HG03045 (cell line): Measurements from ENCODE around the gene CEMIP.
"Not testable (repeated sequence)": the region's sequence is repeated elsewhere in the genome, so short reads cannot be mapped to it uniquely, and the experiment has no call there.

ENCODE experiments used
- ATAC-seq: cut with Tn5 transposase; IDR thresholded peaks from one replicate; pipeline ENCODE4 v1.9.1; 2021; ENCODE audit warnings: mild to moderate bottlenecking, moderate library complexity; ENCODE audit not compliant: unreplicated experiment

Gene CEMIP

GRCh38 chr15:80945605-80946004, 166.4 kb downstream of the CEMIP start:
- no peak for ATAC-seq

DNA sequence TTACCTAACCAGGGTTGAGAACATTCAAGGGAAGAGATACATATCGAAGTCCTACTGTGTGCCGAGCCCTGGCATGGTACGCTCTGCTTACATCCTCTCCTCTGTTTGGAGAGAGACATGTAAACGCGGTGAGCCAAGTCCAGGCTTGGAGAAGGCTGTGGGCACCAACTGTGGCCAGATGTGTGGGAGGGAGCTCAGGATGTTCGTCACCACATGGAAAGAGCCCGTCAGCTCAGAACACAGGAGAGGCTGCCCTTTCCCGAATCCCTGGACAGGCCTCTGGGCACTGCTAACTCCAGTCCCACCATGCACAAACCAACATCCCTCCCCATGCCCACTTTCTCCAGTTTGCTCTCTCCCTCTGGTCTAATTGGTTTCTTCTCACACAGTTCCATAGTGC, 167.4 kb downstream of the CEMIP start:
- no peak for ATAC-seq

GRCh38 chr15:80948651-80949292, 169.6 kb downstream of the CEMIP start:
- ATAC-seq: no peak

- no peak for ATAC-seq
These were observed 170.6 kb downstream of the CEMIP start for GRCh38 chr15:80949756-80950155.

DNA sequence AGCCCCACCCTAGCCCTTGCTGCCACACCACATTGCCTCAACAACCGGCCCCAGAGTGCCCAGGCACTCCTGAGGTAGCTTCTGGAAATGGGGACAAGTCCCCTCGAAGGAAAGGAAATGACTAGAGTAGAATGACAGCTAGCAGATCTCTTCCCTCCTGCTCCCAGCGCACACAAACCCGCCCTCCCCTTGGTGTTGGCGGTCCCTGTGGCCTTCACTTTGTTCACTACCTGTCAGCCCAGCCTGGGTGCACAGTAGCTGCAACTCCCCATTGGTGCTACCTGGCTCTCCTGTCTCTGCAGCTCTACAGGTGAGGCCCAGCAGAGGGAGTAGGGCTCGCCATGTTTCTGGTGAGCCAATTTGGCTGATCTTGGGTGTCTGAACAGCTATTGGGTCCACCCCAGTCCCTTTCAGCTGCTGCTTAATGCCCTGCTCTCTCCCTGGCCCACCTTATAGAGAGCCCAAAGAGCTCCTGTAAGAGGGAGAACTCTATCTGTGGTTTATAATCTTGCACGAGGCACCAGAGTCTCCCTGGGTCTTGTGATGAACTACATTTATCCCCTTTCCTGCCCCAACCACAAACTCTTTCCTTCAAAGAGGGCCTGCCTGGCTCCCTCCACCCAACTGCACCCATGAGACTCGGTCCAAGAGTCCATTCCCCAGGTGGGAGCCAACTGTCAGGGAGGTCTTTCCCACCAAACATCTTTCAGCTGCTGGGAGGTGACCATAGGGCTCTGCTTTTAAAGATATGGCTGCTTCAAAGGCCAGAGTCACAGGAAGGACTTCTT, 171.3 kb downstream of the CEMIP start:
- ATAC-seq: no peak

- no peak for ATAC-seq
These were observed 172.8 kb downstream of the CEMIP start for GRCh38 chr15:80951941-80952340.

DNA sequence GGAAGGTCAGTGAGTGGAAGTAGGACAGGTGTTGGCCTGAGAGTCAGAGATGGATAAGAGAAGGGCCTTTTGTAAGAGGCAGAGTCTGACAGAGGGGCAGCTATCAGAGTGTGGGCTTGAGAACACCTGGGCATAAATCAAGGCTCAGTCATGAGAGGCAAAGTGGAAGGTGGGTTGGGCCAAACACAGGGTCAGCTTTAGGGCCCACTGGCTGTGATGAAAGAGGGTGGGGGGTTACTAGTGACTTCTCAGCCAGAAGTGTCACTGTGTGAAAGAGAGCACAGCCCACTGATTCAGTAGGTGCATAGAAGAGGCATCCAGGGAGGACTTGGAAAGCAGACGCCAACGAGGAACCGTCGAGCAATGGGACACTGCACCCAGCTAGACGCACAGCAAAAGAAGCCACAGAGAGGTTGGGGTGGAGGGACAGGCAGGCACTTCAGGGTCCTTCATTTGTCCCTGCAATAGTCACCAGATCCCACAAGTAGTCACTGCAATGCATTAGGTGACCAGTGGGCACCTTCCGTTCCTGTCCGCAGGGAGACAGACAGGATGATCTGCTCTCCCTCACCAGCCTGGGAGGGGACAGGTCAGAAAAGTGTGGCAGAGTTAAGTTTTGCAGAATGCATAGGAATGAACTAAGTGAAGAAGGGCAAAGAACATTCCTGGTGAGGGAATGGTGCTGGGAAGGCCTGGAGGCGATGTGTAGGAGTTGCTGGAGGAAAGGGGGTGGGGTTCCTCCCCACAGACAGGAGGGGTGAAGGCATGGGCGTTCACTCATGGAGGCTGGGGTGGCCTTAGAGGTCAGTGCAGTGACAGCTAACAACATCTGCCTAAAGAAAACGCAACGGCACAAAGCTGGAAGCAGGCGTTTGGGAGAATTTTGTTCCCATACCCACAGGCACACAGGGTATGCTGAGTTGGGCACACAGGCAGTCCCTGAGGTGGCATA, 174.1 kb downstream of the CEMIP start:
- ATAC-seq: no peak

DNA sequence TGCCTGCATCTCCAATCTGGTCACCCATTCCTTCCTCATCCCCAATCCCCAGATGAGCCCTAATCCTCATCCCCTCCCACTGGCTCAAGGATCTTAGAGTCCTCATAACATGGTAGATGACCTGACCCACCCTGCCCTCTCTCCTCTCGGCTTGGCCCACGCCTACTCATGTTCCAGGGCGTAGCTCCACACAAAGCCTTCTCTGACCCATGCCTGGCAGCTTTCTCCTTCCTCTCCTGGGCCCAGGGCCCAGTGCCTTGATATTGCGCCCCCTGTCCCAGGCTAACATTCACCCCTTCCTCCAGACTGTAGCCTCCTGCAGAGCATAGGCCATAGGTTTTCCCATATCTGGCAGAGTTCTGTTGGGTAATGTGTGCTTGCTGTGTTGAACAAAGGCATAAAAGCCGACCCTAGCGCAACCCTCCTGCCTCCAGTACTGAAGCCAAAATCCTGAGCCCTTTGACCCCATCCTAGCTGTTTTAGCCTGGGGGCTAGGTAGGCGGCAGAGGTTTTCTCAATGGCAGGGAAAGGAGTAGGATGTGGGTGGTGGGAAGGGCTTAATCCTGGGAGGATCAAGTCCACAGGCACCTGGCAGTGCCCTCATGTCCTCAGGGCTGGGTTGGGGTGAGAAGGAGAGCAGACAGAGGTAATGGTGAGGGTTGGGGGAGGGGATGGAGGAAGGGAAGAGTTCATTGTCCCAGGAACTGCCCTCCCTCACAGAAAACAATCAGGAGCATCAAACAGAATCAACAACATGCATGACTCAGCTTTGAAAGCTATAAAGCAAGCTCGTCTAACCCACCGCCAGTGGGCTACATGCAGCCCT, 175.0 kb downstream of the CEMIP start:
- ATAC-seq: no peak

DNA sequence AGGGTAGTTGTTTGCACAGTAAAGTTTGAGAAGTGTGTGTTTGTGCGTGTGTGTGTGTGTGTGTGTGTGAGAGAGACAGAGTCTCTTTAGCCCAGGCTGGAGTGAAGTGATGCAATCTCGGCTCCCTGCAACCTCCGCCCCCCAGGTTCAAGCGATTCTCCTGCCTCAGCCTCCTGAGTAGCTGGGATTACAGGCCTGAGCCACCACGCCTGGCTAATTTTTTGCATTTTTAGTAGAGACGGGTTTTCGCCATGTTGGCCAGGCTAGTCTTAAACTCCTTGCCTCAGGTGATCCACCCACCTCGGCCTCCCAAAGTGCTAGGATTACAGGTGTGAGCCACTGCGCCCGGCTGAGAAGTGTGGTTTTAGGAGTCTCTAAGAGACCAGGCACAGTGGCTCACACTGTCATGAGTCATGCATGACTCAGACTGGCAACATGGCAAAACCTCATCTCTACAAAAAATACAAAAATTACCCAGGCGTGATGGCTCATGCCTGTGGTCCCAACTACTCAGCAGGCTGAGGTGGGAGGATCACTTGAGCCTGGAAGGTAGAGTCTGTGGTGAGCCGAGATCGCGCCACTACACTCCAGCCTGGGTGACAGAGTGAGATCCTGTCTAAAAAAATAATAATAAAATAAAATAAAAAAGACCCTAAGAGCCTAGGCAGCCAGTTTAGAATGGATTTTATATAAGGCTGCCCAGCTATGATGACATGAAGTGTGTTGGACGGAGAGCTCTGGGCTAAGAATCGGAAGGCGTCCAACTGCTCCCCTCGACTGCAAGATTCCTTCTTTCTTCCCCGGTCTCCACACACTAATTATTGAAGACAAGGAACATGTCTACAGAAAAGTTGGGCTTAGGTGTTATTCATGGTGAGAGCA, 176.6 kb downstream of the CEMIP start:
- ATAC-seq: not testable (repeated sequence)

- ATAC-seq: no peak
These were observed 178.4 kb downstream of the CEMIP start for GRCh38 chr15:80957556-80957955.

DNA sequence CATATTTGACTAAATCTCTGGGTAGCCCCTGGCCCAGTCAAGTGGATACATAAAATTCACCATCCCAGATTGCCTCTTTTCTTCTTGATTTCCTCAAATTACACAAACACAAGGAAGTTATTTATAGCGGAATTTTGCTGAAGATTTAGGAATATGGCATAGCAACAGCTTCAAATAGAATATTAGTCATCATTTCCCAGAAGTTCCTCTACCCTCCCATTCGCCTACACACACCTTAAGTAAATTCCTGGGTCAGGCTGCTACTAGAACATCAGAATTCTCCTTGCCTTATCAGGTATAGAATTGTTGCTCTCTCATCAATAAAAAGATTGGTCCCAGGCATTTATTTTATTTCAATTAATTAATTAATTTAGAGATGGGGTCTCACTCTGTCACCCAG, 178.8 kb downstream of the CEMIP start:
- no peak for ATAC-seq

- no peak for ATAC-seq
These were observed 179.8 kb downstream of the CEMIP start for GRCh38 chr15:80958818-80959495.

DNA sequence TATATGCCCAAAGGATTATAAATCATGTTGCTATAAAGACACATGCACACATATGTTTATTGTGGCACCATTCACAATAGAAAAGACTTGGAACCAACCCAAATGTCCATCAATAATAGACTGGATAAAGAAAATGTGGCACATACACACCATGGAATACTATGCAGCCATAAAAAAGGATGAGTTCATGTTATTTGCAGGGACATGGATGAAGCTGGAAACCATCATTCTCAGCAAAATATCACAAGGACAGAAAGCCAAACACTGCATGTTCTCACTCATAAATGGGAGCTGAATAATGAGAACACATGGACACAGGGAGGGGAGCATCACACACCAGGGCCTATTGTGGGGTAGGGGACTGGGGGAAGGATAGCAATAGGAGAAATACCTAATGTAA, 186.3 kb downstream of the CEMIP start:
- ATAC-seq: not testable (repeated sequence)

DNA sequence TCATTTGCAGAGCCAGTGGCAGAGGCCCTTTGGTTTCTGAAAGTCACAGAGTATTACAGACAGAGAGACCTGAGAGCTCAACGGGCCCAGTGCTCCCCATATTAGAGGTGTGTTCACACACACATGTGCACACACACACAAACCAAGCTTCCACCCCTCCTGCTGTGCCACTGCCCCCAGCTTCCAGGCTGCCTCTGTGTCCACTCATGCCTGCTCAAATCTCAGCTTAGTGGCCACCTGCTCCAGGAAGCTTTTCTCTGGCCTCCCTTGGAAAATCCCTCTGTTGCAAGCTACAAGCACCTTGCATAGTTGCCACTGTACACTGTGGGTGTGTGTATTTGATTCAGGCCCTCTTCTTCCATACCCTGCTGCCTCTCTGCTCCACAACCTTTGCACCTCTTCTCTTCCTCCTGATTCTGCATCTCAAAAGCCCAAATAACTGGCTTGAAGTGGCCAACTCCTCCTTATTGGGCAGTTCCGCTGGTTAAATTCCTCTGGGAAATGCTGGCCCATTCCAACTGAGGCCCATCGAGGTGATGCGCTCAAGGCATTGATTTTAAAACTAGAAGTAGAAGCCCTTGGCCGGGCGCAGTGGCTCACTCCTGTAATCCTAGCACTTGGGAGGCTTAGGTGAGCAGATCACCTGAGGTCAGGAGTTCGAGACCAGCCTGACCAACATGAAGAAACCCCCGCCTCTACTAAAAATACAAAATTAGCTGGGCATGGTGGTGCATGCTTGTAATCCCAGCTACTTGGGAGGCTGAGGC, 187.4 kb downstream of the CEMIP start:
- ATAC-seq: no peak

DNA sequence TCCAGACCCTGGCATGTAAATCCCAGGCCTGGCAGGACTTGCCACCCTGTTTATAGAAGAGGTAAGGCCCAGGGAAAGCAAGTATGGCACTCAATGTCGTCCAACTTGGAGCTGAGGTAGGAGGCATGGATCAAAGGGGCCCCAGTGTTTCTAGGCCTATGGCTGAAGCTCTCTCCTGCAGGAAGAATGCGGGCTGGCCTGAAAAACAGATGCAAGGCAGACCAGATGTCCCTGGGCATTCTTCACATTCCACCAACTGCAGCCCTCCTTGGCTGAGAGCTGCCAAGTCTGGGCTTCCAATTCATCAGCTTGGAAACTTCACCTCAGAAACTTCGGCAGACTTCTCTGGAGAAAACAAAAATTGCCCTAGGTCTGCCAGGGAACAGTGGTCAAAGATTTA, 188.3 kb downstream of the CEMIP start:
- ATAC-seq: no peak

DNA sequence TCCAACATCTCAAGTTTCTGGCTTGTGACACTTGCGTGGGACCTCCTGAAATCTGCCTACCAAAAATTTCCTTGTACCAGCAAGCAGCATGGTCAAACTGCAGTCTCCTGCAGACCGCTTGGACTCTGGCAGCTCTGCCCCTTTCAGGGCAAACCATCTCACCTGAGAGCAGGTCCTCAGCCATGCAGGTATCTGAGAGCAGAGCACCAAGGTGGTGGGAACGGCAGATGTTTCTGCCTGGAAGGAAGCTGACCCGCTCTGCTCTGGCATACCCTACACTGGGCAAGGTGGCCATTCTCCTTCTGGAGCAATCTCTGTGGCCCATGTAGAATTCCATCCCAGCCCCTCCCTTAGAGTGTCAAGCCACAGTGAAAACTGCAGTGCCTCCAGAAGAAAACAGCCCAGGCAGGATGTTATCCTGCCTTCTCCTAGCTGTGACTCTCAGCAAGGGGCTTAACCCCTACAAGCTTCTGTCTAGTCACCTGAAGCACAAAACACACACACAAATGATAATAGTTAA, 188.9 kb downstream of the CEMIP start:
- ATAC-seq: no peak

DNA sequence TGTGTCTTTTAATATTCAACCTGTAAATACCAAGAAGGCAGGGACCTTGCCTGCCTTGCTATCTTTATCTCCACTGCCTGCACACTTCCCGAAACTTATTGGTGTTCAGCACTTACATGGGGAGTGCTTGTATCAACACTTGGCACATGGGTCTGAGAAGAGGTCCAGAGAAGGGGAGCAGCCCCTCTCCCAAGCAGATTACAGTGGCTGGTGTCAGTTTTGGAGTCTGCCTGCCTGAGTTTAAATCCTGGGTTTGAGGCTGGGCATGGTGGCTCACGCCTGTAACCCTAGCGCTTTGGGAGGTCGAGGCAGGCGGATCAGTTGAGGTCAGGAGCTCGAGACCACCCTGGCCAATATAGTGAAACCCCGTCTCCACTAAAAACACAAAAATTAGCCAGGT, 190.1 kb downstream of the CEMIP start:
- no peak for ATAC-seq

- no peak for ATAC-seq
These were observed 191.0 kb downstream of the CEMIP start for GRCh38 chr15:80970018-80970657.
